B cell (primary cell): Measurements from ENCODE around the gene PROM1. TPM values are rescaled to one million over a fixed set of nuclear protein-coding genes. Genes with fewer than 3 reads are reported as not detected.

ENCODE experiments used
- ATAC-seq: fragments of 200-7000 bp; cut with Tn5 transposase; one replicate; pipeline ENCODE4 v1.10.0; 2021; ENCODE audit warnings: low read depth, mild to moderate bottlenecking, moderate number of reproducible peaks, moderate library complexity
- CTCF ChIA-PET: fragments of 350-600 bp; sonication (Branson Sonifier 250); formaldehyde crosslinking; loops from one replicate; lab custom pipeline; 2021; ENCODE audit warnings: antibody characterized with exemption, inconsistent platforms; lab: Charles Lee
- POLR2A ChIA-PET: fragments of 350-600 bp; sonication (Branson Sonifier 250); formaldehyde crosslinking; loops from one replicate; lab custom pipeline; 2021; ENCODE audit warnings: antibody characterized with exemption; lab: Charles Lee
- DNase-seq: peaks from one replicate; pipeline ENCODE4 v3.0.0; 2013
- H2AFZ ChIP-seq: 2 replicates; pipeline ENCODE4 v1.6.1; 2012; ENCODE audit warnings: mild to moderate bottlenecking, low read depth, low read length; ENCODE audit not compliant: insufficient read depth, poor library complexity, severe bottlenecking
- H3K27ac ChIP-seq, 2 donors: 1 replicate in 1 of 2; 2 replicates in 1 of 2; pipeline ENCODE4 v1.5.1; 2012 to 2013; ENCODE audit warnings: low read length in 2 of 2, mild to moderate bottlenecking in 2 of 2, moderate library complexity in 1 of 2
- H3K27me3 ChIP-seq, 4 experiments: fragments of 200-600 bp in 1 of 4; sonication (generic) in 1 of 4; replicated peaks in 1 of 4; 1 replicate in 2 of 4; 2 replicates in 2 of 4; pipeline versions ENCODE4 v1.6.1 to v1.7.0; 2013 to 2016; ENCODE audit warnings: low read length in 3 of 4, mild to moderate bottlenecking in 2 of 4, mixed read lengths in 1 of 4, moderate library complexity in 1 of 4; ENCODE audit not compliant: insufficient read depth in 4 of 4, control insufficient read depth in 3 of 4; ENCODE audit errors: control extremely low read depth in 1 of 4
- H3K36me3 ChIP-seq, 2 experiments: replicated peaks in 1 of 2; 1 replicate in 1 of 2; 2 replicates in 1 of 2; pipeline versions ENCODE4 v1.6.1 to v1.7.1; 2013; ENCODE audit warnings: low read length in 1 of 2; ENCODE audit not compliant: insufficient read depth in 2 of 2, control insufficient read depth in 1 of 2; ENCODE audit errors: control extremely low read depth in 1 of 2, extremely low read depth in 1 of 2
- H3K4me1 ChIP-seq, 2 donors: fragments of 200-600 bp in 1 of 2; sonication (generic) in 1 of 2; 1 replicate in 1 of 2; 2 replicates in 1 of 2; pipeline versions ENCODE4 v1.5.1 to v1.6.1; 2013 to 2017; ENCODE audit warnings: low read length in 2 of 2; ENCODE audit not compliant: control insufficient read depth in 2 of 2, insufficient read depth in 2 of 2
- H3K4me2 ChIP-seq: replicated peaks from 2 replicates; pipeline ENCODE3; 2012; ENCODE audit warnings: mild to moderate bottlenecking, low read depth, low read length; ENCODE audit not compliant: poor library complexity, severe bottlenecking
- H3K4me3 ChIP-seq, 5 experiments: fragments of 200-600 bp in 1 of 5; sonication (generic) in 1 of 5; 1 replicate in 3 of 5; 2 replicates in 2 of 5; pipeline versions ENCODE4 v1.5.1 to v1.7.0; 2011 to 2016; ENCODE audit warnings: low read length in 4 of 5, mild to moderate bottlenecking in 4 of 5, low read depth in 2 of 5, control low read depth in 1 of 5, moderate library complexity in 1 of 5; ENCODE audit not compliant: insufficient read depth in 1 of 5; ENCODE audit errors: control extremely low read depth in 1 of 5, extremely low read depth in 1 of 5
- H3K79me2 ChIP-seq: fragments of 200-600 bp; sonication (generic); one replicate; pipeline ENCODE4 v1.6.0; 2016; ENCODE audit warnings: low read length; ENCODE audit not compliant: control insufficient read depth, insufficient read depth
- H3K9ac ChIP-seq: fragments of 200-600 bp; sonication (generic); 2 replicates; pipeline ENCODE4 v1.6.1; 2017; ENCODE audit warnings: mild to moderate bottlenecking, low read length, moderate library complexity
- H3K9me3 ChIP-seq, 3 donors: one replicate each; pipeline versions ENCODE4 v1.6.1 to v1.7.1; 2013; ENCODE audit warnings: low read length in 2 of 3; ENCODE audit not compliant: control insufficient read depth in 2 of 3, insufficient read depth in 1 of 3; ENCODE audit errors: control extremely low read depth in 1 of 3
- H4K20me1 ChIP-seq: 2 replicates; pipeline ENCODE4 v1.6.0; 2012; ENCODE audit warnings: mild to moderate bottlenecking, low read length; ENCODE audit not compliant: insufficient read depth, control insufficient read depth, poor library complexity, severe bottlenecking
- H3K27ac Mint-ChIP-seq: one replicate; pipeline ENCODE4 v1.8.0; 2021; ENCODE audit warnings: mixed read lengths
- H3K27me3 Mint-ChIP-seq: one replicate; pipeline ENCODE4 v1.8.0; 2021; ENCODE audit warnings: mixed read lengths
- H3K4me1 Mint-ChIP-seq: one replicate; pipeline ENCODE4 v1.8.0; 2021; ENCODE audit warnings: mixed read lengths
- H3K4me3 Mint-ChIP-seq: one replicate; pipeline ENCODE4 v1.8.0; 2021; ENCODE audit warnings: mixed read lengths
- H3K9me3 Mint-ChIP-seq: one replicate; pipeline ENCODE4 v1.8.0; 2022; ENCODE audit warnings: mixed read lengths; ENCODE audit not compliant: insufficient read depth
- EZH2 ChIP-seq: IDR thresholded peaks from 2 replicates; pipeline ENCODE4 v1.6.1; 2012; ENCODE audit warnings: borderline replicate concordance, low read depth, mild to moderate bottlenecking, moderate library complexity, low read length; ENCODE audit not compliant: insufficient read depth, poor library complexity, severe bottlenecking
- WGBS: methylation state at CpG from one replicate; pipeline ENCODE4 v1.1.5; 2013; ENCODE audit warnings: missing lambda C conversion rate; ENCODE audit not compliant: insufficient coverage; 5-methylcytosine and 5-hydroxymethylcytosine counted together
- intact Hi-C: fragments of 100-400 bp; cut with micrococcal nuclease; formaldehyde crosslinking; loops from one replicate; pipeline ENCODE4 v1.10.0; 2022
- polyA plus RNA-seq: library from polyadenylated mRNA; depleted of rRNA; stranded (reverse); fragments of >200 nt; gene quantifications from 2 replicates; pipeline ENCODE4 v1.2.3, GENCODE V29; 2012
- total RNA-seq, 2 donors: library from RNA; stranded (reverse); fragments of 120-200 nt in 1 of 2; gene quantifications; 1 replicate in 1 of 2; 2 replicates in 1 of 2; pipeline versions ENCODE4 v1.2.3 to v1.2.4, GENCODE V29; 2013 to 2022
- TF ChIP-seq, protein P1 (sequence below): fragments of 200-600 bp; IDR thresholded peaks from one replicate; pipeline ENCODE4 v1.8.0; 2022; ENCODE audit warnings: antibody characterized with exemption, mild to moderate bottlenecking

PROM1 gene
- total and polyA plus RNA-seq, 2 donors (not counting 1 experiment from before 2014, with no cell fraction given): 0.04 TPM; not detected in 1

DNA sequence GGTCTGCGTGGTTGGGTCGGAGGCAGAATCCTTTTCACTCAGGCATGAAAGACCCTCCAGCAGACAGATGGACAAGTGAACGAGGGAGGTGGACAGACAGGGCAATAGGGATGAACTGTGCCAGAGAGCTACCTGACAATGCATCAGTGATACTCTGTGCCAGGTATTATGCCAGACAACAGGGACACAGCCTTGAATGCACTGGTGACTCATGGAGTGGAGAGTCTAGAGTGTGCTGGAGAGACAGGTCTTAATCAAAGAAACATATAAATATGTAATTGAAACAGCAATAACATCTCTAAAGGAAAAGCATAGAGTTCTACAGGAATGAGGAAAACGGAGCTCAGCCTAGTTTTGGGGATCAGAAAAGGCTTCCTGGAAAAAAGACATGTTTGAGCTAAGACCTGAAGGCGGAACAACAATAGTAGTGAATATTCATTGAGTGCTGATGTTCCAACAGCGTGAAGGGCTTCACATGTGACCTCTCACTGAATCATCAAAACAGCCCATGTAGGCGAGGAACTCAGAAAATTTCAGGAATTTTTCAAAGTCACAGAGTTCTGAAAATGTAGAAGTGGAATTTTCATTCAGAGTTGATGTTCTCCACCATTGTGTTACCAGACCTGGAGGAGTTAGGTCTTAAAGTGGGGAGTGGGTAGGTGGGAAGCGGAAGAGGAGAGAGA, 100.8 kb downstream of the PROM1 start:
- Histone ChIP-seq H3K4me2 (no peak overlapping the region), H3K27me3 (no peaks in the 10 kb centered on the region), H3K79me2 (no peaks in the 10 kb centered on the region), H4K20me1 (no peaks in the 10 kb centered on the region), H3K4me3 (no peak overlapping the region), H3K36me3 (no peaks in the 10 kb centered on the region), H3K4me1 (no peaks in the 10 kb centered on the region), H3K9ac (no peak overlapping the region), H3K9me3 (no peaks in the 10 kb centered on the region), H2AFZ (no peak overlapping the region), H3K27ac (no peak overlapping the region)
- H3K9me3 Mint-ChIP-seq: no peaks in the 10 kb centered on the region
- no peaks in the 10 kb centered on the region for H3K4me1 Mint-ChIP-seq
- TF ChIP-seq, protein P1, sequence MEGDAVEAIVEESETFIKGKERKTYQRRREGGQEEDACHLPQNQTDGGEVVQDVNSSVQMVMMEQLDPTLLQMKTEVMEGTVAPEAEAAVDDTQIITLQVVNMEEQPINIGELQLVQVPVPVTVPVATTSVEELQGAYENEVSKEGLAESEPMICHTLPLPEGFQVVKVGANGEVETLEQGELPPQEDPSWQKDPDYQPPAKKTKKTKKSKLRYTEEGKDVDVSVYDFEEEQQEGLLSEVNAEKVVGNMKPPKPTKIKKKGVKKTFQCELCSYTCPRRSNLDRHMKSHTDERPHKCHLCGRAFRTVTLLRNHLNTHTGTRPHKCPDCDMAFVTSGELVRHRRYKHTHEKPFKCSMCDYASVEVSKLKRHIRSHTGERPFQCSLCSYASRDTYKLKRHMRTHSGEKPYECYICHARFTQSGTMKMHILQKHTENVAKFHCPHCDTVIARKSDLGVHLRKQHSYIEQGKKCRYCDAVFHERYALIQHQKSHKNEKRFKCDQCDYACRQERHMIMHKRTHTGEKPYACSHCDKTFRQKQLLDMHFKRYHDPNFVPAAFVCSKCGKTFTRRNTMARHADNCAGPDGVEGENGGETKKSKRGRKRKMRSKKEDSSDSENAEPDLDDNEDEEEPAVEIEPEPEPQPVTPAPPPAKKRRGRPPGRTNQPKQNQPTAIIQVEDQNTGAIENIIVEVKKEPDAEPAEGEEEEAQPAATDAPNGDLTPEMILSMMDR: no peak
- TF ChIP-seq EZH2: no peak
- H3K27ac Mint-ChIP-seq: no peak overlapping the region
- no peak for DNase-seq
- CTCF ChIA-PET: no interaction called here
- POLR2A ChIA-PET: no interaction called here
- ATAC-seq: no peak
- intact Hi-C loops: no loop called here
- H3K4me3 Mint-ChIP-seq: no peak overlapping the region
- peaks cover 8% of the 10 kb centered on the region for H3K27me3 Mint-ChIP-seq
- 93% methylated on average over 7 of the region's 8 CpGs for WGBS
